GM12878 (cell line): ENCODE measurements around the gene PARP15. TPM values are rescaled to one million over a fixed set of nuclear protein-coding genes. Genes with fewer than 3 reads are reported as not detected.

Experiments
- ATAC-seq: fragments of 200-7000 bp; cut with Tn5 transposase; 3 replicates; pipeline ENCODE4 v1.9.1; 2020; ENCODE audit warnings: mild to moderate bottlenecking, moderate library complexity
- BruUV-seq: library from RNA; stranded (reverse); fragments of 400-500 nt; replicated peaks from 2 replicates; lab custom pipeline; 2021; lab: Mats Ljungman, UMichigan
- CTCF ChIA-PET: fragments of 300-600 bp; sonication (Branson Sonifier 250); formaldehyde crosslinking; extraction: SDS; loops from one replicate; lab custom pipeline; 2021; ENCODE audit warnings: inconsistent platforms; lab: Yijun Ruan, JAX
- POLR2A ChIA-PET: fragments of 350-600 bp; formaldehyde crosslinking; extraction: SDS; loops from one replicate; lab custom pipeline; 2021; ENCODE audit warnings: inconsistent platforms; lab: Charles Lee
- RAD21 ChIA-PET: fragments of 300-600 bp; sonication (Branson Sonifier 250); formaldehyde crosslinking; loops from one replicate; lab custom pipeline; 2023; ENCODE audit warnings: antibody characterized with exemption; ENCODE audit not compliant: unreplicated experiment; lab: Charles Lee
- SMC1A ChIA-PET: fragments of 300-600 bp; sonication (Branson Sonifier 250); formaldehyde crosslinking; loops from one replicate; lab custom pipeline; 2023; ENCODE audit not compliant: unreplicated experiment, uncharacterized antibody; lab: Charles Lee
- DNase-seq: peaks from one replicate; pipeline ENCODE4 v3.0.0-alpha.2; 2011; ENCODE audit warnings: low read depth, low spot score
- FAIRE-seq: peaks from 3 replicates; lab custom pipeline; 2011; peaks lifted over from hg19 to GRCh38; lab: Jason Lieb, UNC
- H2AFZ ChIP-seq: 2 replicates; pipeline ENCODE4 v1.6.0; 2011; ENCODE audit warnings: low read depth, low read length, control low read depth; ENCODE audit not compliant: control insufficient read depth
- H3K27ac ChIP-seq: 2 replicates; pipeline ENCODE4 v1.5.1; 2011; ENCODE audit warnings: control low read depth; ENCODE audit not compliant: control insufficient read depth, insufficient read depth
- H3K27me3 ChIP-seq, 2 experiments: replicated peaks in 1 of 2; 2 replicates each; pipeline versions ENCODE4 v1.6.0 to v1.6.1; 2011; ENCODE audit warnings: low read length in 1 of 2; ENCODE audit not compliant: control insufficient read depth in 2 of 2, insufficient read depth in 2 of 2
- H3K36me3 ChIP-seq, 2 experiments: 2 replicates each; pipeline ENCODE4 v1.5.1; 2011; ENCODE audit warnings: low read length in 1 of 2; ENCODE audit not compliant: control insufficient read depth in 2 of 2, insufficient read depth in 2 of 2
- H3K4me1 ChIP-seq: 2 replicates; pipeline ENCODE4 v1.6.1; 2011; ENCODE audit warnings: mild to moderate bottlenecking, low read length, moderate library complexity, mixed read lengths; ENCODE audit not compliant: control insufficient read depth, insufficient read depth
- H3K4me2 ChIP-seq: 2 replicates; pipeline ENCODE4 v1.6.0; 2011; ENCODE audit warnings: control low read depth; ENCODE audit not compliant: control insufficient read depth, insufficient read depth
- H3K4me3 ChIP-seq: fragments of 200-600 bp; sonication (generic); 2 replicates; pipeline ENCODE4 v1.5.1; 2016
- H3K79me2 ChIP-seq: 2 replicates; pipeline ENCODE4 v1.6.0; 2011; ENCODE audit warnings: low read length; ENCODE audit not compliant: control insufficient read depth, insufficient read depth
- H3K9ac ChIP-seq: 2 replicates; pipeline ENCODE4 v1.8.0; 2011; ENCODE audit warnings: low read length, control low read depth, mixed read lengths; ENCODE audit not compliant: control insufficient read depth, insufficient read depth
- H3K9me3 ChIP-seq: replicated peaks from 3 replicates; pipeline ENCODE4 v1.5.1; 2011; ENCODE audit warnings: mild to moderate bottlenecking, low read length; ENCODE audit not compliant: control insufficient read depth, insufficient read depth
- H4K20me1 ChIP-seq: 2 replicates; pipeline ENCODE4 v1.6.0; 2011; ENCODE audit not compliant: control insufficient read depth, insufficient read depth
- CREB1 ChIP-seq: IDR thresholded peaks from 2 replicates; pipeline ENCODE4 v1.6.1; 2012; ENCODE audit warnings: low read depth, mild to moderate bottlenecking, inconsistent platforms
- EED ChIP-seq: sonication (generic); IDR thresholded peaks from 2 replicates; pipeline ENCODE4 v1.6.1; 2016; ENCODE audit warnings: antibody characterized with exemption, low read depth
- EGR1 ChIP-seq, 2 experiments: IDR thresholded peaks; 1 replicate in 1 of 2; 2 replicates in 1 of 2; pipeline ENCODE4 v1.6.1; 2011 to 2012; ENCODE audit warnings: low read depth in 2 of 2, low read length in 2 of 2, borderline replicate concordance in 1 of 2, mild to moderate bottlenecking in 1 of 2, moderate library complexity in 1 of 2
- EZH2 ChIP-seq: IDR thresholded peaks from 2 replicates; pipeline ENCODE4 v1.6.1; 2012; ENCODE audit warnings: low read depth, mild to moderate bottlenecking, control low read depth, inconsistent platforms, low read length, borderline replicate concordance; ENCODE audit not compliant: control insufficient read depth
- GABPA ChIP-seq: IDR thresholded peaks from 2 replicates; pipeline ENCODE4 v1.6.1; 2014; ENCODE audit warnings: antibody characterized with exemption, low read depth, mild to moderate bottlenecking, inconsistent platforms
- KAT2A ChIP-seq: conservative IDR thresholded peaks from 2 replicates; pipeline ENCODE4 v1.6.1; 2011; ENCODE audit warnings: low read depth, low read length; ENCODE audit not compliant: control insufficient read depth
- NFIC ChIP-seq: IDR thresholded peaks from 2 replicates; pipeline ENCODE4 v1.6.1; 2012; ENCODE audit warnings: low read depth, mild to moderate bottlenecking, inconsistent platforms, low read length, moderate library complexity
- NR2F1 ChIP-seq: fragments of 450-650 bp; conservative IDR thresholded peaks from 2 replicates; pipeline ENCODE4 v1.6.1; 2017; ENCODE audit warnings: mild to moderate bottlenecking
- PBX3 ChIP-seq: IDR thresholded peaks from 2 replicates; pipeline ENCODE4 v1.6.1; 2011; ENCODE audit warnings: mild to moderate bottlenecking, low read depth, low read length, moderate library complexity; ENCODE audit not compliant: insufficient replicate concordance
- RCOR1 ChIP-seq: conservative IDR thresholded peaks from 2 replicates; pipeline ENCODE4 v1.6.1; 2012; ENCODE audit warnings: low read depth, low read length, improper control_type of control experiment
- SMAD5 ChIP-seq: IDR thresholded peaks from 2 replicates; pipeline ENCODE4 v1.6.1; 2016; ENCODE audit warnings: antibody characterized with exemption, low read depth
- SP1 ChIP-seq: IDR thresholded peaks from one replicate; pipeline ENCODE4 v1.6.1; 2011; ENCODE audit warnings: low read depth, low read length
- SRF ChIP-seq, 2 experiments: IDR thresholded peaks; 2 replicates each; pipeline ENCODE4 v1.6.1; 2011; ENCODE audit warnings: low read depth in 2 of 2, low read length in 2 of 2, mild to moderate bottlenecking in 1 of 2, moderate library complexity in 1 of 2
- WRNIP1 ChIP-seq: IDR thresholded peaks from 2 replicates; pipeline ENCODE4 v1.6.1; 2011; ENCODE audit warnings: low read depth, low read length, improper control_type of control experiment, borderline replicate concordance
- ZNF24 ChIP-seq: fragments of 450-650 bp; IDR thresholded peaks from 2 replicates; pipeline ENCODE4 v1.6.1; 2017; ENCODE audit warnings: antibody characterized with exemption, mild to moderate bottlenecking
- WGBS: methylation state at CpG from one replicate; pipeline ENCODE4 v1.1.6; 2016; ENCODE audit warnings: low lambda C conversion rate; ENCODE audit not compliant: insufficient replicate concordance, insufficient coverage; ENCODE audit errors: missing lambda C conversion rate; 5-methylcytosine and 5-hydroxymethylcytosine counted together
- in situ Hi-C: fragments of 300-500 bp; cut with MboI; formaldehyde crosslinking; loops from 9 replicates; pipeline ENCODE4 v1.14.3; 2018; ENCODE audit warnings: mixed read lengths
- intact Hi-C: fragments of 100-400 bp; cut with micrococcal nuclease; formaldehyde crosslinking; loops from one replicate; pipeline ENCODE4 v1.14.2; 2022; ENCODE audit not compliant: unreplicated experiment
- polyA plus RNA-seq, 11 experiments: library from polyadenylated mRNA; depleted of rRNA in 4 of 11; unstranded in 6 of 11; stranded (reverse) in 5 of 11; fragments of >200 nt; fragmentation: Nextera tagmentation in 4 of 11; fragmentation: Illumina TruSeq in 1 of 11; extraction: Ambion mirVana in 4 of 11; extraction: Trizol in 1 of 11; gene quantifications; 1 replicate in 1 of 11; 2 replicates in 10 of 11; pipeline versions ENCODE4 v1.2.1 to v1.2.3, GENCODE V29; 2011 to 2016; ENCODE audit warnings: inconsistent platforms in 2 of 11, missing spikeins in 2 of 11, low read depth in 1 of 11
- total RNA-seq, 4 experiments: library from RNA; depleted of rRNA in 3 of 4; stranded (reverse); fragments of >200 nt in 3 of 4; fragmentation: Illumina TruSeq in 1 of 4; extraction: Trizol in 1 of 4; gene quantifications; 2 replicates each; pipeline versions ENCODE4 v1.2.1 to v1.2.3, GENCODE V29; 2013 to 2021
- TF ChIP-seq, protein P1 (sequence below): fragments of 450-650 bp; IDR thresholded peaks from 2 replicates; pipeline ENCODE4 v1.6.1; 2014; ENCODE audit warnings: mild to moderate bottlenecking
- TF ChIP-seq, protein P2 (sequence below), 3 experiments: IDR thresholded peaks in 2 of 3; conservative IDR thresholded peaks in 1 of 3; 2 replicates each; pipeline ENCODE4 v1.5.1; 2011; ENCODE audit warnings: low read depth in 3 of 3, low read length in 3 of 3, mild to moderate bottlenecking in 3 of 3, control low read depth in 2 of 3, moderate library complexity in 2 of 3, inconsistent platforms in 1 of 3, mixed read lengths in 1 of 3; ENCODE audit not compliant: control insufficient read depth in 2 of 3, insufficient read depth in 1 of 3; ENCODE audit errors: extremely low read depth in 1 of 3

The PARP15 gene
- total and polyA plus RNA-seq, 10 of the 15 experiments (the other 5 are each of a cell fraction or from before 2014, with no cell fraction given) = 9.0 to 234 (median 36.3) TPM

GRCh38 chr3:122590610-122591009 is 13.2 kb downstream of the PARP15 start:
- intact Hi-C loops (no loop called here), in situ Hi-C loops (no loop called here)
- Histone ChIP-seq H2AFZ (no peak overlapping the region), H3K4me1 (peaks cover 4% of the 10 kb centered on the region; the same call in 1 of the 2 replicates), H3K27me3 (no peaks in the 10 kb centered on the region), H4K20me1 (no peaks in the 10 kb centered on the region), H3K9ac (no peak overlapping the region), H3K4me2 (no peak overlapping the region), H3K4me3 (no peak overlapping the region), H3K27ac (no peak overlapping the region), H3K36me3 (no peaks in the 10 kb centered on the region), H3K9me3 (peaks cover 4% of the 10 kb centered on the region; the same call in 1 of the 3 replicates), H3K79me2 (peaks cover 6% of the 10 kb centered on the region)
- ATAC-seq (no peak), DNase-seq (no peak), FAIRE-seq (no peak)
- ChIA-PET SMC1A (interaction anchor here (0.7 to 1.2 kb wide), 3 partner anchors 19 to 28 kb away, joined by 3 to 6 read pairs (median 4); no protein-coding TSS in a partner anchor), RAD21 (no interaction called here), POLR2A (interaction anchor here (0.5 kb wide), 1 partner anchor 681 kb away, joined by 5 read pairs; no protein-coding TSS in a partner anchor), CTCF (no interaction called here)
- 100% methylated on average over 2 of the region's 2 CpGs for WGBS
- no TSS peak for BruUV-seq
- TF ChIP-seq EZH2 (no peak), ZNF24 (no peak), SRF (IDR thresholded peaks at IDR 0.05; ENCODE audit: low read depth in 2 of 2, low read length in 2 of 2) (no peak), EGR1 (IDR thresholded peaks at IDR 0.05; ENCODE audit: borderline replicate concordance in 1 of 2, low read depth in 2 of 2, low read length in 2 of 2) (no peak), EED (no peak), GABPA (no peak), NR2F1 (no peak), SMAD5 (no peak), WRNIP1 (no peak), SP1 (no peak), PBX3 (no peak), CREB1 (no peak), RCOR1 (no peak), NFIC (no peak), KAT2A (no peak)
- TF ChIP-seq, protein P1, sequence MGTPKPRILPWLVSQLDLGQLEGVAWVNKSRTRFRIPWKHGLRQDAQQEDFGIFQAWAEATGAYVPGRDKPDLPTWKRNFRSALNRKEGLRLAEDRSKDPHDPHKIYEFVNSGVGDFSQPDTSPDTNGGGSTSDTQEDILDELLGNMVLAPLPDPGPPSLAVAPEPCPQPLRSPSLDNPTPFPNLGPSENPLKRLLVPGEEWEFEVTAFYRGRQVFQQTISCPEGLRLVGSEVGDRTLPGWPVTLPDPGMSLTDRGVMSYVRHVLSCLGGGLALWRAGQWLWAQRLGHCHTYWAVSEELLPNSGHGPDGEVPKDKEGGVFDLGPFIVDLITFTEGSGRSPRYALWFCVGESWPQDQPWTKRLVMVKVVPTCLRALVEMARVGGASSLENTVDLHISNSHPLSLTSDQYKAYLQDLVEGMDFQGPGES = no peak
- TF ChIP-seq, protein P2, sequence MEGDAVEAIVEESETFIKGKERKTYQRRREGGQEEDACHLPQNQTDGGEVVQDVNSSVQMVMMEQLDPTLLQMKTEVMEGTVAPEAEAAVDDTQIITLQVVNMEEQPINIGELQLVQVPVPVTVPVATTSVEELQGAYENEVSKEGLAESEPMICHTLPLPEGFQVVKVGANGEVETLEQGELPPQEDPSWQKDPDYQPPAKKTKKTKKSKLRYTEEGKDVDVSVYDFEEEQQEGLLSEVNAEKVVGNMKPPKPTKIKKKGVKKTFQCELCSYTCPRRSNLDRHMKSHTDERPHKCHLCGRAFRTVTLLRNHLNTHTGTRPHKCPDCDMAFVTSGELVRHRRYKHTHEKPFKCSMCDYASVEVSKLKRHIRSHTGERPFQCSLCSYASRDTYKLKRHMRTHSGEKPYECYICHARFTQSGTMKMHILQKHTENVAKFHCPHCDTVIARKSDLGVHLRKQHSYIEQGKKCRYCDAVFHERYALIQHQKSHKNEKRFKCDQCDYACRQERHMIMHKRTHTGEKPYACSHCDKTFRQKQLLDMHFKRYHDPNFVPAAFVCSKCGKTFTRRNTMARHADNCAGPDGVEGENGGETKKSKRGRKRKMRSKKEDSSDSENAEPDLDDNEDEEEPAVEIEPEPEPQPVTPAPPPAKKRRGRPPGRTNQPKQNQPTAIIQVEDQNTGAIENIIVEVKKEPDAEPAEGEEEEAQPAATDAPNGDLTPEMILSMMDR (IDR thresholded peaks at IDR 0.05 in 2 of 3, conservative IDR thresholded peaks at IDR 0.05 in 1 of 3; ENCODE audit: control insufficient read depth in 2 of 3, extremely low read depth in 1 of 3, insufficient read depth in 1 of 3, low read depth in 3 of 3, low read length in 3 of 3) = no peak
